ENCODE results near the gene FOS.

Gene FOS

DNA sequence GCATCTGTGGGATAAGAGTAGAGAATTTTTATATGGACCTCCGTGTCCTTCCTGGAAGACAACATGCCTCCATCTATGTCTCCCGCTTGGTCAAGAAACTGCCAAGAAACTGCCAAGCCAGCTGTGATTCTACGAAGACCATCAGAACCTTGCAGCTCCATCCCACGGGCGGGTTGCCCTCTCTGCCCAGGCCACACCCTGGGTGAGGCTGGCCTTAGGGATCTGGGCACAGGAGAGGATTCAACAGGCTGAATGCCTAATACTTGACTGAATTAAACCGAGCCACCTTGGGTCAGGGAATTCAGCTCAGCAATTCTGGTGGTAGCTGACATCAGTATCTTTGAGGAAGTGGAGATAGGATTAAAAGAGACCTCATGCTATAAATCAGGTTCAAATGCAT lies 37.8 kb upstream of the FOS start:
- TF ChIP-seq, protein P1, sequence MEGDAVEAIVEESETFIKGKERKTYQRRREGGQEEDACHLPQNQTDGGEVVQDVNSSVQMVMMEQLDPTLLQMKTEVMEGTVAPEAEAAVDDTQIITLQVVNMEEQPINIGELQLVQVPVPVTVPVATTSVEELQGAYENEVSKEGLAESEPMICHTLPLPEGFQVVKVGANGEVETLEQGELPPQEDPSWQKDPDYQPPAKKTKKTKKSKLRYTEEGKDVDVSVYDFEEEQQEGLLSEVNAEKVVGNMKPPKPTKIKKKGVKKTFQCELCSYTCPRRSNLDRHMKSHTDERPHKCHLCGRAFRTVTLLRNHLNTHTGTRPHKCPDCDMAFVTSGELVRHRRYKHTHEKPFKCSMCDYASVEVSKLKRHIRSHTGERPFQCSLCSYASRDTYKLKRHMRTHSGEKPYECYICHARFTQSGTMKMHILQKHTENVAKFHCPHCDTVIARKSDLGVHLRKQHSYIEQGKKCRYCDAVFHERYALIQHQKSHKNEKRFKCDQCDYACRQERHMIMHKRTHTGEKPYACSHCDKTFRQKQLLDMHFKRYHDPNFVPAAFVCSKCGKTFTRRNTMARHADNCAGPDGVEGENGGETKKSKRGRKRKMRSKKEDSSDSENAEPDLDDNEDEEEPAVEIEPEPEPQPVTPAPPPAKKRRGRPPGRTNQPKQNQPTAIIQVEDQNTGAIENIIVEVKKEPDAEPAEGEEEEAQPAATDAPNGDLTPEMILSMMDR (IDR thresholded peaks at IDR 0.05; ENCODE audit: insufficient read depth, low read length, missing control alignments), result no peak
- POLR2A ChIA-PET, result no interaction called here
- no peak for DNase-seq (ENCODE audit: low read depth, low spot score)
- H3K4me3 ChIP-seq (ENCODE audit: low read depth, low read length), result no peak overlapping the region
- CTCF ChIA-PET, result interaction anchor here (0.8 to 1.7 kb wide), 2 partner anchors 11 to 34 kb away, joined by 3 to 6 read pairs; no protein-coding TSS in a partner anchor

DNA sequence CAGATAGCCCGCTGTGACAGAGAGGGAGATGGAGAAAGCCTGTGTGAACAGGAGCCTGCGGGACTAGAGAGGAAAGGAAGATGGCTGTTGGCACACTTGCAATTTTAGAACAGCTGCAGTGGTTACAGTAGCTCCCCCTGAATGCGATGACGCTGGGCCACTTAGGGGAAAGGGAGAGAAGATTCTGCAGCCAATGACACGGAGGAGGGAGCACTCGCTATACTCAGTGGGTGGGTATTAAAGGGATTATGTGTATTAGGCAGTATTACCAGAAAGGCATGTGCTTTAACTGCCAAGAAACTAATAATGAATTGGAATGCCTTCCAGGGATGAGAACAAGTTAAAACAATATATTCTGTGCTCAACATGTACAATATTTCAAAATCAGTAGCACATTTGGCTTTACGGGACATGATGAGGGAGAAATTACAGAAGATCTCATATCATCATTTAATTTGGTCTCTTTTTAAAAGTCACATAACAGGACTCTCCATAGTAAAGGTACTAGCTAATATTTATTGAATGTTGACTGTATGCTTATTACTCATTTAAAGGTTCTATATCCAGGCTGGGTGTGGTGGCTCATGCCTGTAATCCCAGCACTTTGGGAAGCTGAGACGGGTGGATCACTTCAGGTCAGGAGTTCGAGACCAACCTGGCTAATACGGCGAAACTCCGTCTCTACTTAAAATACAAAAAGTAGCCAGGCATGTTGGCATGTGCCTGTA lies 35.9 kb upstream of the FOS start:
- POLR2A ChIA-PET, result interaction anchor here (0.8 kb wide), 1 partner anchor 36 kb away, joined by 3 read pairs; the partner anchor contains the start of gene FOS
- TF ChIP-seq, protein P1 (IDR thresholded peaks at IDR 0.05; ENCODE audit: insufficient read depth, low read length, missing control alignments), result no peak
- no peak for DNase-seq (ENCODE audit: low read depth, low spot score)
- H3K4me3 ChIP-seq (ENCODE audit: low read depth, low read length), result peak overlapping the region; percentile 6; the same call in 1 of the 2 replicates
- CTCF ChIA-PET, result no interaction called here

DNA sequence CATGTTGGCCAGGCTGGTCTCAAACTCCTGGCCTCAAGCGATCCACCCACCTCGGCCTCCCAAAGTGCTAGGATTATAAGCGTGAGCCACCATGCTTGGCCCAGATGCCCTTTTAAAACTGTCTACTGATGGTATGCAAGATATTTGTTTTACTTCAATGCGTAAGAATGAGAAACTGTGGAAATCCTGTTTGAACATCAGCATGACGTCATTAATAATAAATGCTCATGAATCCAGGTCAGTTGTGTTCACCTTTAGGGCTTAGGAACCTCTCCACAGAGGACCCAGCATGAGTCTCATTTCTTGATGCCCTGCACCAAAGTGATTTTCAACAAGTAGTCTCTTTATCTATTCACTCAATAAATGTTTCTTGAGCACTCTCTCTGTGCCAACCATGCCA lies 34.5 kb upstream of the FOS start:
- TF ChIP-seq, protein P1 (IDR thresholded peaks at IDR 0.05; ENCODE audit: insufficient read depth, low read length, missing control alignments), result no peak
- ChIA-PET POLR2A (interaction anchor here (0.8 kb wide), 1 partner anchor 14 kb away, joined by 4 read pairs; no protein-coding TSS in a partner anchor), CTCF (no interaction called here)
- H3K4me3 ChIP-seq (ENCODE audit: low read depth, low read length), result no peak overlapping the region
- no peak for DNase-seq (ENCODE audit: low read depth, low spot score)

DNA sequence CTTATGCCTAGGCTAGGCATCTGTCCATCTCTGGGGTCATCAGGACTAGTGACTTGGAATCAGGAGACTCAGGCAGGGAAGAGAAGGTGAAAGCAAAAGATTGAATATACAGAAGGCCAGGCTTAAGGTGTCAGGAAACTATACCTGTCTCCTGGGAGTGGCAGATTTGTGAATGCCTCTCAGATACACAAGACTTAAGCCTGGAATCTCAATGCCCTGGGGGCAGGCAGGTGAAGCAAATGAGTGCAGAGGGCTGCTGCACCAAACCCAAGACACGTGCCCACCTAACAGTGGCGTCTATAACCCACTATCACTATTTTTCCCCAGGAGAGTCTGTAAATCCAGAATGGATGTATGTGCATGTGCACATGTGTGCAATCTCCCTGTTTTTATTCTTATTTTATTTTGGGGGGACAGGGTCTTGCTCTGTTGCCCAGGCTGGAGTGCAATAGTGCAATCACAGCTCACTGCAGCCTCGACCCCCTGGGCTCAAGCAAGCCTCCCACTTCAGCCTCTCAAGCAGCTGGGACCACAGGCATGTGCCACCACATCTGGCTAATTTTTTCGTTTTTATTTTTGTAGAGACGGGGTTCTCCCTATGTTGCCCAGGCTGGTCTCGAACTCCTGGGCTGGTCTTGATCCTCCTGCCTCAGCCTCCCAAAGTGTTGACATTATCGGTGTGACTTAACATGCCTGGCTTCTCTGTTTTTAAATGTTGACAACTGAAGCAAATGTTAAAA lies 31.9 kb upstream of the FOS start:
- TF ChIP-seq, protein P1 (IDR thresholded peaks at IDR 0.05; ENCODE audit: insufficient read depth, low read length, missing control alignments), result no peak
- POLR2A ChIA-PET, result no interaction called here
- no peak for DNase-seq (ENCODE audit: low read depth, low spot score)
- CTCF ChIA-PET, result interaction anchor here (1.3 kb wide), 1 partner anchor 12 kb away, joined by 4 read pairs; no protein-coding TSS in a partner anchor
- no peak overlapping the region for H3K4me3 ChIP-seq (ENCODE audit: low read depth, low read length)

DNA sequence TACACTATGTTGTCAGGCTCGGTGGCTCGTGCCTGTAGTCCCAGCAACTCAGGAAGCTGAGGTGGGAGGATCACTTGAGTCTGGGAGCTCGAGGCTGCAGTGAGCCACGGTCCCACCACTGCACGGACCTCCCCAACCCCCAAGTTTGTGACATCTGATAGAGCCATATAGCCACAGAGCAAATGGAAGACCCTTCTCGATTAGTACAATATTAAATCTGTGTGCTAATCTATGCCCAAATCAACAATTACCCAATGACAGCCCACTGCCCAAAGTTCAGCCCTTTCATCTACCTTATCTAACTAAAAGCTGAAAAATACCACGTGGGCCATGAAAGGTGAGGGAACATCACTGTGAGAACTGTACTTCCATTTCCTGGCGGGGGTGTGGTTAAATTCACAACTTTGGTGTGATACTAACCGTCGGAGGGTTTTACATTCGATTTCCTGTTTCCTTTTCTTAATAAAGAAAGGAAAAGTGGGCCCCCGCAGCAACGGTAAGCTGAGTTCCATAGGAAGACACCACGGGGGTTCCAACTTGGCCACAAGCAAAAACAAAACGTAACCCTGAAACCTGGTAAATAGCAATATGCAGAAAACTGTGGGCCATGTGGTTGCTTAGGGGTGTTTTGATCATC lies 31.2 kb upstream of the FOS start:
- ChIA-PET CTCF (no interaction called here), POLR2A (no interaction called here)
- TF ChIP-seq, protein P1 (IDR thresholded peaks at IDR 0.05; ENCODE audit: insufficient read depth, low read length, missing control alignments), result no peak

DNA sequence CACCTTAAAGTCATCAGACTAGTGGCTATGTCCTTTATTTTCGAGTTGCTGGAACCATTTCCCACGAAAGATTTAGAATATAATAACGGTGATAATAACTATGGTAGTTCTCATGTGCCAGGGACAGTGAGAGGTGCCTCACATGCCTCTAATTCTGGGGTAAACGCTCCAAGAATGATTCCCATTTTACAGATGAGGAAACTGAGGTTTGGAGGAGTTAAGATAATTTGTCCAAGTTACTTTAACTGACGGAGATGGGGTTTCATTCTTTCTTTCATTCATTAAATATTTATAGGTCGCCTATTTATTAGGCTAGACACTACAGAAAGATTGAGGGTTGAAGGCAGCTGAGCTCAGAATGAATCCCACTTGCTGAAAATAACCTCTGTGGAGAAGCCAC lies 30.7 kb upstream of the FOS start:
- H3K4me3 ChIP-seq (ENCODE audit: low read depth, low read length), result no peak overlapping the region
- TF ChIP-seq, protein P1 (IDR thresholded peaks at IDR 0.05; ENCODE audit: insufficient read depth, low read length, missing control alignments), result no peak
- DNase-seq (ENCODE audit: low read depth, low spot score), result no peak
- ChIA-PET POLR2A (no interaction called here), CTCF (no interaction called here)

More for the DNA sequence above, 31.2 kb upstream of the FOS start:
- H3K4me3 ChIP-seq (ENCODE audit: low read depth, low read length), result no peak overlapping the region
- no peak for DNase-seq (ENCODE audit: low read depth, low spot score)

Data from AG04449 (cell line).